ENCODE data around the gene RBM4. TPM values are rescaled to one million over a fixed set of nuclear protein-coding genes. Genes with fewer than 3 reads are reported as not detected.
"Not testable (repeated sequence)": the region's sequence is repeated elsewhere in the genome, so short reads cannot be mapped to it uniquely, and the experiment has no call there.

The RBM4 gene
- total RNA-seq, 1 donor from 2014 or later = 137 TPM

- no peak for FAIRE-seq
- DNase-seq (ENCODE audit: low spot score in 2 of 2) = peak; percentile 97 to 98
These were observed 21.9 kb upstream of the RBM4 start, which contains the start of gene RBM14 for GRCh38 chr11:66616379-66617154. Gene RBM14, plus strand, starts transcription at chr11:66616630. Its CDS starts 91 bp downstream, at chr11:66616721.

- DNase-seq (ENCODE audit: low spot score in 2 of 2) (no peak), FAIRE-seq (no peak)
These were observed 21.2 kb upstream of the RBM4 start for GRCh38 chr11:66617155-66617834.

GRCh38 chr11:66619080-66619554 is 19.4 kb upstream of the RBM4 start:
- DNase-seq (ENCODE audit: low spot score in 2 of 2) (no peak), FAIRE-seq (no peak)

DNA sequence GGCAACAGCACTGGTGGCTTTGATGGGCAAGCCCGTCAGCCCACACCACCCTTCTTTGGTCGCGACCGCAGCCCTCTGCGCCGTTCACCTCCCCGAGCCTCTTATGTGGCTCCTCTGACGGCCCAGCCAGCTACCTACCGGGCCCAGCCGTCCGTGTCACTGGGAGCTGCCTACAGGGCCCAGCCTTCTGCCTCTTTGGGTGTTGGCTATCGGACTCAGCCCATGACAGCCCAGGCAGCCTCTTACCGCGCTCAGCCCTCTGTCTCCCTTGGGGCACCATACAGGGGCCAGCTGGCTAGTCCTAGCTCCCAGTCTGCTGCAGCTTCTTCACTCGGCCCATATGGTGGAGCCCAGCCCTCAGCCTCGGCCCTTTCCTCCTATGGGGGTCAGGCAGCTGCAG is 14.1 kb upstream of the RBM4 start:
- DNase-seq (ENCODE audit: low spot score in 2 of 2) (no peak), FAIRE-seq (no peak)

DNA sequence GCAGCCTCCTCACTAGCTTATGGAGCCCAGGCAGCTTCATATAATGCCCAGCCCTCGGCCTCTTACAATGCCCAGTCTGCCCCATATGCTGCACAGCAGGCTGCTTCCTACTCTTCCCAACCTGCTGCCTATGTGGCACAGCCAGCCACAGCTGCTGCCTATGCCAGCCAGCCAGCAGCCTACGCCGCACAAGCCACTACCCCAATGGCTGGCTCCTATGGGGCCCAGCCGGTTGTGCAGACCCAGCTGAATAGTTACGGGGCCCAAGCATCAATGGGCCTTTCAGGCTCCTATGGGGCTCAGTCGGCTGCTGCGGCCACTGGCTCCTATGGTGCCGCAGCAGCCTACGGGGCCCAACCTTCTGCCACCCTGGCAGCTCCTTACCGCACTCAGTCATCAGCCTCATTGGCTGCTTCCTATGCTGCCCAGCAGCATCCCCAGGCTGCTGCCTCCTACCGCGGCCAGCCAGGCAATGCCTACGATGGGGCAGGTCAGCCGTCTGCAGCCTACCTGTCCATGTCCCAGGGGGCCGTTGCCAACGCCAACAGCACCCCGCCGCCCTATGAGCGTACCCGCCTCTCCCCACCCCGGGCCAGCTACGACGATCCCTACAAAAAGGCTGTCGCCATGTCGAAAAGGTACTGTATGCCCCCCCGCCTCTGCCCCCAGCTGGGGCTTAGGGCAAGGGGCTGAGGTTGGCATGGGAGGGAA is 13.3 kb upstream of the RBM4 start:
- no peak for DNase-seq (ENCODE audit: low spot score in 2 of 2)

GRCh38 chr11:66625752-66626149 is 12.8 kb upstream of the RBM4 start:
- no peak for FAIRE-seq
- DNase-seq (ENCODE audit: low spot score in 2 of 2) = no peak

More for the DNA sequence above, 13.3 kb upstream of the RBM4 start:
- no peak for FAIRE-seq

DNA sequence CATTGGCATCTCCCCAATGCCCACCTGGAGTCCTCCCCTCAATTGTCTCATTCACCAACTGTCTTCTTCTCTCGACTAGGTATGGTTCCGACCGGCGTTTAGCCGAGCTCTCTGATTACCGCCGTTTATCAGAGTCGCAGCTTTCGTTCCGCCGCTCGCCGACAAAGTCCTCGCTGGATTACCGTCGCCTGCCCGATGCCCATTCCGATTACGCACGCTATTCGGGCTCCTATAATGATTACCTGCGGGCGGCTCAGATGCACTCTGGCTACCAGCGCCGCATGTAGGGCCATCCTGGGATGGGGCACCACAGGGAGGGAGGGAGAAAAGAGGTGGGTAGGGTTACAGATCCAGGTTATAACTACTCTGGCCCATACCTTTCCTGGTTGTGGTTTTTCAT is 12.1 kb upstream of the RBM4 start:
- FAIRE-seq (no peak), DNase-seq (ENCODE audit: low spot score in 2 of 2) (no peak)

DNA sequence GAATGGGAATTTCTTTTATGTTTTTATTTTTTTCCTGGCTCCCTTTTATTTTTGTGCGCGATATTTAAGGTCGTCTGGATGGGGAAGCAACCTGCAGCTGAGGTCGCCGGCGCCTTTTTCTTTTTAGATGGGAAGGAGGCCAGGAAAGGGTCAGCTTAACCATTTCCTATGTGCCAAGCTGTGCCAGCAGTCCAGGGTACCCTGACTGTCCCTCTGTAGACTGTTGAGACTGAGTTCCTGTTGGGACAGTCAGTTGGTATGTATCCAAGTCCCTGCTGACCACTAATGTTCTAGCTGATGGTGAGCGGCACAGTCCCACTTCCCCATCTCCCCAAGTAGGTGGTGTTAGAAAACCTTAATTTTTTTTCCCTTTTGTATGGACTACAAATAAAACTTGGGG is 11.6 kb upstream of the RBM4 start:
- no peak for DNase-seq (ENCODE audit: low spot score in 2 of 2)
- no peak for FAIRE-seq

DNA sequence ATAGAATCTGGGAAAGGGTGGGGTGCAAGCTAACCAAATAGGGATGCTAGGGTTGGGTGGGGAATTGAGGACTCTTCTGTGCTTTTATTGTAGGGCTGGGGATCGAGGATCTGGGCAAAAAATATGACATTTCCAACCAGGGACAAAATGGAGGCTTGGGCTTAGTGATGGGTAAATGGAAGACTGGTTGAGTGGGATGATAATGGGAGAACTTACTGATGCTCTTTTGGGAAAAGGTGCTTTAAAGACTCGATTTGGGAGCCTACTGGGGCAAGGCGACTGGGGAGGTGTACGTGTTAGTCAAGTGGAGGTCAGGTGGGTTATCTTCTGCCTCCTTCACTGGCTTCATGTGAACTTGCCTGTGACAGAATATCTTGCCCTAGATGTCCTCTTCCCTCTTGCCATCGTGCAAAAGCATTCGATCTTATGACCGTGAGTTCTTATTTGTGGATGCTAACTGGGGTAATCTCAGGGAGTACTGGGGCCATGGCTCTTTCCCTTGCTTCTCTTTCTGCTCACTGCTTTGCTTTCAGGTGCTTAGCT is 10.4 kb upstream of the RBM4 start:
- DNase-seq (ENCODE audit: low spot score in 2 of 2) (no peak), FAIRE-seq (no peak)

GRCh38 chr11:66629356-66629755 is 9.1 kb upstream of the RBM4 start:
- FAIRE-seq (no peak), DNase-seq (ENCODE audit: low spot score in 2 of 2) (no peak)

DNA sequence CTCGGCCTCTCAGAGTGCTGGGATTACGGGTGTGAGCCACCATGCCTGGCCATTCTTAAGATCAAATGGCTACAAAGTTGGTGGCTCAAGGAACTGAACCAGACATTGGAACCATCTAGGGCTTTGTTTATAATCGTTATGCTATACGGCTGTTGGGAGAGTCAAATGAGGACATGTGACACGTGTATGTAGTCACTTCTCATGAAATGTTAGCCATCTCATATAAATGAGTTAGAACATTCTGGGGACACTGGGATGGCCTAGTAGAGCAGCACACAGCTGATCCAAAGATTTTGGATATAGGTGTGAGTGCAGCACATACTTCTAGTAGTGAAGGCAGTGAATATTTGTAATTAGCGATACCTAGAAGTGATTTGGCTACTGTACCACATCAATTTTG is 6.6 kb upstream of the RBM4 start:
- DNase-seq (ENCODE audit: low spot score in 2 of 2) (no peak), FAIRE-seq (no peak)

DNA sequence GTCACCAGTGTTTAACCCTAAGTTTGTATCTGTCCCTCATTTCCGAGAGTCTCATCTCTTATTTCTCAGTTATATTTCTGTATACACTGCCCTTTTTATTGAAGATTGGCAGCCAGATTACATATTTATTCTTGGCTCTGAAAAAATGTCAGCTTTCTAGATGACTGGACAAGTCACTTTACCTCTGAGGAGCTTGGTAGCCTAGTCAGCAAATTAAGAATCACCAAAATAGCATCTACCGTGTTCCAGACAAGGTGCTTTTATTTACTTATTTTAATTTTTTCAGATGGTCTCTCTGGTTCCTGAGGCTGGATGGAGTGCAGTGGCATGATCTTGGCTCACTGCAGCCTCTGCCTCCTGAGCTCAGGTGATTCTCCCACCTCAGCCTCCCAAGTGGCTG is 5.6 kb upstream of the RBM4 start:
- FAIRE-seq = no peak
- no peak for DNase-seq (ENCODE audit: low spot score in 2 of 2)

- no peak for FAIRE-seq
- DNase-seq (ENCODE audit: low spot score in 2 of 2) = no peak
These were observed 2.1 kb upstream of the RBM4 start for GRCh38 chr11:66636411-66636810.

DNA sequence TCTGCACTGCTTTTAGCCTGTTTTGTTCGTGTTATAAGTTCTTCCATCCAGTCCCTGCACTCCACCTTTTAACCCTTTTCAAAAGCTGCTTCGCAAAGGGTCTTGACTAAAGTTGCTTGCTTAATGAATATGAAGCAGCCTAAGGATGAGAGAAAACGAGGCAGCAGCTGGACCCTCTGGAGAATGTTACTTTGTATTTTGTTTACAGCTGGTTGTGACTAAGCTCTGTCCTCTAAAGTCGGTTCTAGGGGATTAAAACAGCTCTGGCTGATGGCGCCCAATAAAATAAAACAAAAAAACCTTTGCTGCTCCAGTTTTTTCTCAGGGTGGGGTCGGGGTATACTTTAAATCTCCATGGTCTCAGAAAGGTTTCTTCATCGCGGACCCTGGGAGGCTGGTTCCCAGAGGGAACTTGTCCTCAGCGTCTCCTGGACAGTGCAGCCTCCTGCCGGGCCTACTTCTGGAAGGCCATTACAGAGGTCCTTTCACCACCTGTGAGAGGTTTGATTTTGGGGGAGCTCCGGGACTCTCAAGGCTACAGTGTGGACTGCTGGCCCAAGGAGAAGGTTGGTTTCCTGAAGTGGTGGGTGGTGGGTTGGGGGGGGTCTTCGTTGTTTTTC is 836 bp upstream of the RBM4 start:
- no peak for FAIRE-seq
- DNase-seq (ENCODE audit: low spot score in 2 of 2) = no peak

DNA sequence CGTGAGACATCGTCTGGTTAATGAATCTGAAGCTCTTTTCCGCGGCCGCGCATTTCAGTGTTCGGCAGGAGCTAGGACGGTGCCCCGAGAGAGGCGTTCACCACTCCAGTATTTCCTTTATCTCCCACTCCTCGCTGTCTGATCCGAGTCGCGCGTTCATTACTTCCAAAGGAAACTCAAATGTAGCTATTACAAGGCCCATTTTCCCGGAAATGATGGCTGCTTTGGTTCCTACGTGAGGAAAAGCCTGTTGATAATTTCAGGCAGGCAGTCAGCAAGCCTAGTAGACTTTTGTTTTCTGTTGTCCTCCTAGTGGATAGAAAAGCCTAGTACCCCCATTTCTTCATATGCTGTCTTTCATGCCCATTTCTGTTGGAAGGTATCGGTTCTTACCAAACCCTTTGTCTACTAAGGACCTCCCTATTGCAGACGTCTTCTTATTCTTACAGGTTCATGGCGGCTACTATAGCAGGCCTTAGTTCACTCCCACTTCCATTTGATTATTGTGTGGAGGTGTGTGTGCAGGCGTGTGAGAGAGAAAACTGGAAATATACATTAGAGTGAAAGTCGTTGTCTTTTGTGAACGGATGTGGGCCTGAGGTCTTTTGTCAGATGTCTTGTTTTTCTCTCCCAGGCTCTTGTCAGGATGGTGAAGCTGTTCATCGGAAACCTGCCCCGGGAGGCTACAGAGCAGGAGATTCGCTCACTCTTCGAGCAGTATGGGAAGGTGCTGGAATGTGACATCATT is 737 bp downstream of the RBM4 start:
- DNase-seq (ENCODE audit: low spot score in 2 of 2) = no peak
- FAIRE-seq = no peak

DNA sequence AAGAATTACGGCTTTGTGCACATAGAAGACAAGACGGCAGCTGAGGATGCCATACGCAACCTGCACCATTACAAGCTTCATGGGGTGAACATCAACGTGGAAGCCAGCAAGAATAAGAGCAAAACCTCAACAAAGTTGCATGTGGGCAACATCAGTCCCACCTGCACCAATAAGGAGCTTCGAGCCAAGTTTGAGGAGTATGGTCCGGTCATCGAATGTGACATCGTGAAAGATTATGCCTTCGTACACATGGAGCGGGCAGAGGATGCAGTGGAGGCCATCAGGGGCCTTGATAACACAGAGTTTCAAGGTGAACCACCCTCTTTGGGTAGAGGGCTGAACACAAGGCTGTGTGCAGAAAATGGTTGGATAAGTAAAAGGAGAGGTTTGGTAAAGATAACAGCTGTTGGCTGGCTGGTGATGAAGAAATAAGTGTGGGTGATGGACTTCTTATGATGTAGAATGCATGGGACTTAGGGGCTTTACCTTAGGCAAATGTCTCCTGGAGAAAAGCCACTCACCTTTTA is 1.4 kb downstream of the RBM4 start:
- DNase-seq (ENCODE audit: low spot score in 2 of 2); FAIRE-seq: not testable (repeated sequence)

- DNase-seq (ENCODE audit: low spot score in 2 of 2) = no peak
- FAIRE-seq = no peak
These were observed 3.3 kb downstream of the RBM4 start for GRCh38 chr11:66641834-66642233.

- no peak for FAIRE-seq
These were observed 5.4 kb downstream of the RBM4 start for GRCh38 chr11:66643745-66644437.

GRCh38 chr11:66646828-66647227 is 8.3 kb downstream of the RBM4 start:
- FAIRE-seq (no peak), DNase-seq (ENCODE audit: low spot score in 2 of 2) (no peak)

More at GRCh38 chr11:66643745-66644437, 5.4 kb downstream of the RBM4 start:
- no peak for DNase-seq (ENCODE audit: low spot score in 2 of 2)
